Coronary artery (tissue), 2 donors: ENCODE data around the gene DDX52.

Experiments used
- DNase-seq: peaks from one replicate; pipeline ENCODE4 v3.0.0-alpha.2; 2017; ENCODE audit warnings: low spot score
- H3K27ac ChIP-seq, 2 donors: fragments of 200-600 bp; sonication (generic); one replicate each; pipeline ENCODE4 v1.5.1; 2016 to 2019
- H3K4me3 ChIP-seq: fragments of 200-600 bp; sonication (generic); 2 replicates; pipeline ENCODE4 v1.5.1; 2016; ENCODE audit warnings: mild to moderate bottlenecking, moderate library complexity
- TF ChIP-seq, protein P1 (sequence below): fragments of 200-600 bp; sonication (generic); IDR thresholded peaks from one replicate; pipeline ENCODE4 v1.5.1; 2019; ENCODE audit warnings: antibody characterized with exemption

The DDX52 gene

DNA sequence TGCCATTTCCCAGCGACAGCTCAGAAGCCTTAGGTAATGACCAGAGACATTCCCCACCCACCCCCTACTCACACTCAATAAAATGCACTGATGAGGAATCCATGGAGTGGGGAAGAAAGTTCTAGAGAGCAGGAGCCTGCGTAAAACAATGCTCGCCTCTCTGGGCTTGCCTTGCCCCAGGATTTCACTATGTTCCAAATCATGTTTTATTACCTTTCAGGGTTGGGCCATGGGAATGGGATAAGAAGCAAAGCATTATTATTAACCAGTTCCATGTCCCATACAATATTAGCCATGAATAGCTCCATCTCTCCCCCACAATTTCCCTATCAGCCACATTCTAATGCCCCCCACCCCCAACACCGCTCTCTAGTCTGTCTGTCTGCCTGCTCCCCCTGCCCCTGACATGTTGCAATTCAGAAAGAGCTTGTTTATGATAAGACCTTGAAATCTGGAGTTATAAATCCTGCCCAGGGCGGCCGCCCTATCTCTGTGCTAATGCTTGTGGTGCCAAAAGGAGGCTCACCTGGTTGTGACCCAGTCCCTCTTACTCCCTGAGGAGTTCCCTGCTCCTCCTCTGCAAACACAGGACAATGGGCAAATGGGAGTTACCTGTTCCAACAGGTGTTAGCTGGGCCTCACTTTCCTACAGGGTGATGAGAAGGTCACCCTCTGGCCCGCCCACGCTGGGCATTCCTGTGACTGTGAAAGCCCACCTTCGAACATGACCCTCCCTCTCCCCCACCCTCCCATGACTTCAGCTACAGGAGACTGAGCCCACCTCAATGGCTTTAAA, 28.0 kb upstream of the DDX52 start:
- no peak overlapping the region for H3K27ac ChIP-seq
- DNase-seq, result no peak
- TF ChIP-seq, protein P1, sequence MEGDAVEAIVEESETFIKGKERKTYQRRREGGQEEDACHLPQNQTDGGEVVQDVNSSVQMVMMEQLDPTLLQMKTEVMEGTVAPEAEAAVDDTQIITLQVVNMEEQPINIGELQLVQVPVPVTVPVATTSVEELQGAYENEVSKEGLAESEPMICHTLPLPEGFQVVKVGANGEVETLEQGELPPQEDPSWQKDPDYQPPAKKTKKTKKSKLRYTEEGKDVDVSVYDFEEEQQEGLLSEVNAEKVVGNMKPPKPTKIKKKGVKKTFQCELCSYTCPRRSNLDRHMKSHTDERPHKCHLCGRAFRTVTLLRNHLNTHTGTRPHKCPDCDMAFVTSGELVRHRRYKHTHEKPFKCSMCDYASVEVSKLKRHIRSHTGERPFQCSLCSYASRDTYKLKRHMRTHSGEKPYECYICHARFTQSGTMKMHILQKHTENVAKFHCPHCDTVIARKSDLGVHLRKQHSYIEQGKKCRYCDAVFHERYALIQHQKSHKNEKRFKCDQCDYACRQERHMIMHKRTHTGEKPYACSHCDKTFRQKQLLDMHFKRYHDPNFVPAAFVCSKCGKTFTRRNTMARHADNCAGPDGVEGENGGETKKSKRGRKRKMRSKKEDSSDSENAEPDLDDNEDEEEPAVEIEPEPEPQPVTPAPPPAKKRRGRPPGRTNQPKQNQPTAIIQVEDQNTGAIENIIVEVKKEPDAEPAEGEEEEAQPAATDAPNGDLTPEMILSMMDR, result no peak

DNA sequence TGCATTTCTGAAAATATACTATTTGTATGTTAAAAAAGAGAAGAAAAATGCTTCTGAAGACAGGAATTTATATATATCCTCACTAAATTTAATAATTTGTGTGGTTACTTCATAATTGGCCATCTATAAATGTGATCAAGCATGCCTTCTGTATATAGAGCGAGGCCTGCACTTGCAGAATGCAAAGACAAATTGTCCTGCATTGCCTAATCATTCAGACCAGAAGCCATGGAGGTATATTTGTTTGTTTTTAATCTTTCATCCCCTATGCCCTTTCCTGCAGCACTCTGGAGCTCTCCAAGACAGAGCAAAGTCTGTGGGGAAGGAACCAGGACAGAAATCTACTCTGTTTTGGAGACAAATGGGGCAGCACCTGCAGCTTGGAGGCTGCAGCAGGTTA, 23.8 kb upstream of the DDX52 start:
- TF ChIP-seq, protein P1, result no peak
- no peak for DNase-seq
- Histone ChIP-seq H3K27ac (no peak overlapping the region), H3K4me3 (no peak overlapping the region)

More for the DNA sequence above, 28.0 kb upstream of the DDX52 start:
- H3K4me3 ChIP-seq, result no peak overlapping the region

DNA sequence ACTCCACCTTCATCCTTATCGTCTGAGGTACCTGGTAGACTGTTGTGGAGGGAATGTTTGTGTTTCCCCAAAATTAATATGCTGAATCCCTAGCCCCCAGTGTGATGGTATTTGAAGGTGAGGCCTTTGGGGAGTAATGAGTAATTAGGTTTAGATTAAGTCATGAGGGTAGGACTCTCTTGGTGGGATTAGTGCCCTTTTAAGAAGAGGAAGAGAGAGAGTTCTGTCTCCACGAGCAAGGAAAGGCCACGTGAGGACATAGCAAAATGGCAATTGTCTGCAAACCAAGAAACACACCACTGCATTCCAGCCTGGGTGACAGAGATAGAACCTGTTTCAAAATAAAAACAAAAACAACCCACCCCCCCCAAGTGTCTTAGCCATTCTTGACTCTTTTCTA, 21.0 kb upstream of the DDX52 start:
- Histone ChIP-seq H3K27ac (no peak overlapping the region), H3K4me3 (no peak overlapping the region)
- DNase-seq, result no peak
- TF ChIP-seq, protein P1, result no peak

DNA sequence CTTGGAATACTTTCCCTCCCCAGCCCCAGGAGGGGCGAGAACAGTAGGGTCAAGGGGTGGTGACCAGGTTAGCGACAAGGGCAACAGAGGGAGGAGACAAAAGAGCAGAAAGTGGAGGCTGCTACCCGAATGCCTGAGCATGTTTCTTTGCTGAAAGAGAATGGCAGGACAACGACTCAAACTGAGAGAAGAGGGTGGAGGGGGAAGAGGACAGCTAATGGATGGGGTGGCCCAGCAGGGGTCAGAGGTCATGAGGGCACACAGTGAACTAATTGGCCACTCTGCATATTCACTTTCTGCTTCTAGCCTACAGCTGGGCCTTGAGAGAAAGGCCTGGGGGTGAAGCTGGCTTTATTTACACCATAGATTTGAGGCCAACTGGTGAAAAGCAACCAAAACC, 19.1 kb upstream of the DDX52 start:
- Histone ChIP-seq H3K4me3 (no peak overlapping the region), H3K27ac (no peak overlapping the region)
- no peak for DNase-seq
- TF ChIP-seq, protein P1, result no peak

- H3K27ac ChIP-seq, result no peak overlapping the region
- TF ChIP-seq, protein P1, result no peak
- H3K4me3 ChIP-seq, result no peak overlapping the region
- no peak for DNase-seq
These were observed 18.3 kb upstream of the DDX52 start for GRCh38 chr17:37661400-37662014.

DNA sequence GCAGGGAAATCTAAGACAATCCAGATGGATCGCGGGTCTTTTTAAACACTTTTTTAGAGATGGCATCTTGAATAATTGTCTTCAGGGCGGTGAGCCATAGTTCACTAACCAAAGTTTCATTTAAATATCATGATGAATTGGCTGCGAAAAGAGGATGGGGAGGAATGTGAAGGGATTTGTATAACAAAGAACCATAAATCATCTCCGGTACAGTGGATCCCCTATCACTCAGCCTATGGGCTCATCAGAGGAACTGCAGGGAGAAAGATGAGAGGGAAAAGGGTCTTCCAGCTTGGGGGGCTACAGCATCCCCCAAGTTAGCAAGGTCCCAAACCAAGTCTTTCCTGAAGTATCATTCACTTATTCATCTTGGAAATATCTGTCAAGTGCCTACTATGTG, 16.7 kb upstream of the DDX52 start:
- DNase-seq, result no peak
- Histone ChIP-seq H3K27ac (no peak overlapping the region), H3K4me3 (no peak overlapping the region)
- TF ChIP-seq, protein P1, result no peak

GRCh38 chr17:37657202-37657601, 14.0 kb upstream of the DDX52 start:
- TF ChIP-seq, protein P1, result no peak
- H3K4me3 ChIP-seq, result no peak overlapping the region
- H3K27ac ChIP-seq, result no peak overlapping the region
- DNase-seq, result no peak
